ENCODE data around the gene PDPK1.

DNA sequence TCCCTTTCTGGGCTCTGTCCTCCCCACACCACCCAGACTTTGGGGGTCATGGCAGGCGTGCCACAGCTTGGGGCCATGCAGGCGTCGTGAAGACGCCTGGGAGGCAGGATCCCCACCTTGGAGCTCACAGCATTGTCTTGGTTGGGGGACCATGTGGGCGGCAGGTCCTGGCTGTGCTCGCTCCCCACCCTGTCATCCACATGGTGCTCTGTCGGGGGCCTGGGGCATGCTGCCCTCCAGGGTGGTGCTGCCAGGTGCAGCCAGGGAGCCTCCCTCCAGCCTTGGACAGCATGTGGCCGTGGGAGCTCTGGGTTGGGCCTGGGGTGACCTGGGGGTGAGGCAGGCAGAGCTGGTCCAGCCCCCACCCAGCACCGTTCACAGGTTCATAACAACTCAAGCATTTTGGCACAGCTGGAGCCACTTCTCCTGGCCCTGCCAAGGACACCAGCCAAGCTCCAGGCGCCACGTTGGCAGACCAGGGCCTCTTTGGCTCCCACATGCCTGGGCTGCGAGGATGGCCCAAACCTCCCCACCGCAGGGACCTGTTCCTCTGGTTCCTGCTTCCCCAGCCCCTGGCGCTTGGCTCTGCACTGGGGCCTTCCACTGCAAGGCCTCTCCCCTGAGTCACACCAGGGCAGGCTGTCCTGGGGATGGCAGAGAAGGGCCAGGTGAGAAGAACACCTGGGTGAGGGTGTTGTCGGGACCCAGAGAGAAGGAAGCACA is 39.1 kb upstream of the PDPK1 start:
- TF ChIP-seq, protein P1, sequence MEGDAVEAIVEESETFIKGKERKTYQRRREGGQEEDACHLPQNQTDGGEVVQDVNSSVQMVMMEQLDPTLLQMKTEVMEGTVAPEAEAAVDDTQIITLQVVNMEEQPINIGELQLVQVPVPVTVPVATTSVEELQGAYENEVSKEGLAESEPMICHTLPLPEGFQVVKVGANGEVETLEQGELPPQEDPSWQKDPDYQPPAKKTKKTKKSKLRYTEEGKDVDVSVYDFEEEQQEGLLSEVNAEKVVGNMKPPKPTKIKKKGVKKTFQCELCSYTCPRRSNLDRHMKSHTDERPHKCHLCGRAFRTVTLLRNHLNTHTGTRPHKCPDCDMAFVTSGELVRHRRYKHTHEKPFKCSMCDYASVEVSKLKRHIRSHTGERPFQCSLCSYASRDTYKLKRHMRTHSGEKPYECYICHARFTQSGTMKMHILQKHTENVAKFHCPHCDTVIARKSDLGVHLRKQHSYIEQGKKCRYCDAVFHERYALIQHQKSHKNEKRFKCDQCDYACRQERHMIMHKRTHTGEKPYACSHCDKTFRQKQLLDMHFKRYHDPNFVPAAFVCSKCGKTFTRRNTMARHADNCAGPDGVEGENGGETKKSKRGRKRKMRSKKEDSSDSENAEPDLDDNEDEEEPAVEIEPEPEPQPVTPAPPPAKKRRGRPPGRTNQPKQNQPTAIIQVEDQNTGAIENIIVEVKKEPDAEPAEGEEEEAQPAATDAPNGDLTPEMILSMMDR (IDR thresholded peaks at IDR 0.05): no peak
- no peak for TF ChIP-seq POLR2A (IDR thresholded peaks at IDR 0.05)

Data from lower leg skin (tissue), 3 donors.